Subcutaneous abdominal adipose tissue (tissue), 5 donors: ENCODE measurements around the gene KBTBD4.
A peak's percentile ranks its signal among the peaks of the same experiment; 100 is the strongest.

Source experiments
- H3K27ac ChIP-seq: one replicate; pipeline ENCODE4 v1.7.0; 2013; ENCODE audit warnings: low read depth, mild to moderate bottlenecking, inconsistent platforms, low read length, moderate library complexity
- H3K27me3 ChIP-seq, 5 donors: one replicate each; pipeline ENCODE4 v1.7.0; 2013; ENCODE audit warnings: low read length in 5 of 5, inconsistent platforms in 1 of 5; ENCODE audit not compliant: control insufficient read depth in 5 of 5, insufficient read depth in 4 of 5
- H3K36me3 ChIP-seq, 5 donors: one replicate each; pipeline ENCODE4 v1.7.0; 2013; ENCODE audit warnings: low read length in 5 of 5; ENCODE audit not compliant: control insufficient read depth in 5 of 5, insufficient read depth in 5 of 5
- H3K4me1 ChIP-seq, 5 donors: one replicate each; pipeline ENCODE4 v1.7.0; 2013; ENCODE audit warnings: low read length in 5 of 5, mild to moderate bottlenecking in 3 of 5, moderate library complexity in 1 of 5; ENCODE audit not compliant: control insufficient read depth in 5 of 5, insufficient read depth in 5 of 5
- H3K4me3 ChIP-seq, 5 donors: one replicate each; pipeline ENCODE4 v1.7.0; 2013; ENCODE audit warnings: low read length in 5 of 5, low read depth in 1 of 5
- H3K9ac ChIP-seq, 5 donors: one replicate each; pipeline ENCODE4 v1.7.0; 2013; ENCODE audit warnings: low read length in 5 of 5, mild to moderate bottlenecking in 4 of 5, moderate library complexity in 3 of 5
- H3K9me3 ChIP-seq, 5 donors: one replicate each; pipeline ENCODE4 v1.7.0; 2013; ENCODE audit warnings: low read length in 5 of 5; ENCODE audit not compliant: control insufficient read depth in 5 of 5
- donor health status: healthy.
- donor health status: healthy.
- donor health status: healthy.
- donor health status: healthy.
- donor health status: healthy.

KBTBD4 gene

DNA sequence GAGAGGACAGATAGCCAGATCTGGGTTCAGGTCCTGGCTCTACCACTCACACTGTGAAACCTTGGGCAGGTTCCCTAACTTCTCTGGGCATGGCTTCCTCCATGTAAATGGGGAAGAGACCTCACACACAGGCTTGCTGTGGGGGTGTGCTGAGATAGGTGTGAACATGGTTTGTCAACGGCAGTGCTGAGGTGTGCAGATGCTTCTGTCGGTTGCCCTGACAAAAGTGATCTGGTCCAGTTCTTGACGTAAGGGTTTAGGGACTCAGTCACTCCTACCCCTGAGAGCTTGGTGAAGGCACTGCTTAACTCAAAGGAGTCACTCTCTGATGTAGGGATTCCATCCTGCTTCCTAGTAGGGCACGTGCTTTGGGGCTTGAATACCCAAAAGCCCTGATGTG is 13.5 kb upstream of the KBTBD4 start:
- no peak overlapping the region for H3K27ac ChIP-seq
- peaks cover 0 to 35% (median 18%) of the 10 kb centered on the region in 5 donors for H3K4me1 ChIP-seq
- peak overlapping the region in 1 of 5 donors; percentile 12 for H3K9ac ChIP-seq
- no peaks in the 10 kb centered on the region for H3K36me3 ChIP-seq
- H3K27me3 ChIP-seq, result peaks cover 14 to 43% (median 30%) of the 10 kb centered on the region in 5 donors
- H3K4me3 ChIP-seq, result no peak overlapping the region
- peaks cover 0 to 4% (median 0%) of the 10 kb centered on the region in 5 donors for H3K9me3 ChIP-seq

DNA sequence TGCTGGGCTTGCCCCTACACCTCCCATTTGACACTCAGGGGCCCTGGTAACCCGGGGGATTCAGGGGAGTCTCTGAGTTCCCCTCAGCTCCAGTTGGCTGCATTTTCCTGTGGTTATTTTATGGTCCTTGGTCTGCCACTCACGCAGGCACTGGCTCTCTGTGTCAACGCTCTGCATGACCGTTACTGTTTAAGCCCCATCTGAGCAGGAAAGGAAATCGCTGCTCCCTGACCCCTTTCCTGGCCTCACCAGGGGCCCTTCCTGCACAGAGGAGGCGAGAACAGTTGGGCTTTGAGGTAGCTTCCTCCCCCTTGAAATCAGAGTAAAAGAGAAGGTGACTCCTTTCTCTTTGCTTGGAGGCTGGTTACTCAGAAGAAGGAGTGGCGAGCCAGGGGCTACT is 13.0 kb upstream of the KBTBD4 start:
- no peaks in the 10 kb centered on the region for H3K36me3 ChIP-seq
- no peak overlapping the region for H3K9ac ChIP-seq
- peaks cover 0 to 39% (median 22%) of the 10 kb centered on the region in 5 donors for H3K4me1 ChIP-seq
- H3K27ac ChIP-seq, result no peak overlapping the region
- H3K4me3 ChIP-seq, result no peak overlapping the region
- peaks cover 14 to 43% (median 30%) of the 10 kb centered on the region in 5 donors for H3K27me3 ChIP-seq
- H3K9me3 ChIP-seq, result peaks cover 0 to 4% (median 0%) of the 10 kb centered on the region in 5 donors

DNA sequence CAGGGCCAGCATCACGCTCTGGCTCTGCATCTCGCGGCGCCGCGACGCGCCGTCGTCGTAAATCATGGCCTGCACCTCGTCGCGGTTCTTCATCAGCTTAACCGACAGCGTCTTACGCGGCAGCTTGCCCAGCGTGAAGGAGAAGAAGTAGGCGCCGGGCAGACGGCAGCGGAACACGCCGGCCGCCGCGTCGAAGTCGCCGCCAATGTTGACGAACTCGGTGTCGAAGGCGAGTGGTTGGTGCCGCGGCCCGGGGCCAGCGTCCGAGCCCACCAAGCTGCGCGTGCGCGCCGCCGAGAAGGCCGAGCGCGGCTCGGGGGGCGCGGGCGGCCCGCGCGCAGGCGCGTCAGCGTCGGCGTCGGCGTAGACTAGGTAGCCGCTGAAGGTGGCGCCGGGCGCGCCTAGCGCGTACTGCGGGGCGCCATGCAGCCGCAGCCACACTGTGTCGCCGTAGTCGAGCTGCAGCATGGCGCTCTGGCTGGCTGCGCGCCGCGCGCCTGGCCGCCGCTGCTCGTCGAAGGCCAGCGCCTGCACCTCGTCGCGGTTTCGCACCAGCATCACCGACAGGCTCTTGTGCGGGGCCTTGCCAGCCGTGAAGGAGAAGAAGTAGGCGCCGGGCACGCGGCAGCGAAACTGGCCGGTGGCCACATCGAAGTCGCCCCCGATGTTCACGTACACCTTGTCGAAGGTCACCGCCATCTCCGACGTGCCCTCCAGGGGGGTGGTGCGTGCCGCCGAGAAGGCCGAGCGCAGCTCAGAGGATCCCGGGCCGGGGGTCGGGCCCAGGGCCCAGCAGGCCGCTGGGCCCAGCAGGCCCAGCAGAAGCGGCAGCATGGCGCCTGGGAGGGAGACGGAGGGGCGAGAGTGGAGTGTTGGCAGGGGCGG is 11.4 kb upstream of the KBTBD4 start:
- H3K4me3 ChIP-seq, result peak overlapping the region in 1 of 5 donors; percentile 4
- no peak overlapping the region for H3K9ac ChIP-seq
- H3K4me1 ChIP-seq, result peaks cover 0 to 48% (median 27%) of the 10 kb centered on the region in 5 donors
- peaks cover 0 to 5% (median 0%) of the 10 kb centered on the region in 5 donors for H3K36me3 ChIP-seq
- peaks cover 14 to 40% (median 30%) of the 10 kb centered on the region in 5 donors for H3K27me3 ChIP-seq
- H3K27ac ChIP-seq, result no peak overlapping the region
- peaks cover 0 to 4% (median 0%) of the 10 kb centered on the region in 5 donors for H3K9me3 ChIP-seq

DNA sequence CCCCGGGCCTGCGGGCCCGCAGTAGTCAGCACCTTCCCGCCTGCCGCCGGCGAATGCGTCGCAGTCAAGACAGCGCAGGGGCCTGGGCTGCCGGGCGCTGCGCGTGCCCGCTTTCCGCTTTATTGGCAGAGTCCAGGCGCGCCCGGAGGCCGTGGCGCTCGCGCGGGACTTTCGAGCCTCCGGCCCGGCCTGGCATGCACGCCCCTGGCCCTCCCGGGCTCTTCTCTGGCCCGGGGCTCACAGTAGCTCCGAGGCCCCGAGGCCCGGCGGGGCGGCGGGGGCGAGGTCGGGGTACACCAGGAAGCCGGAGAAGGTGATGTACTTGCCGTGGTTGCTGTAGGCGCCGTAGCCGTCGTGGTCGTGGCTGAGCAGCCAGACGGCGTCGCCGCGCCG is 10.8 kb upstream of the KBTBD4 start:
- no peak overlapping the region for H3K9ac ChIP-seq
- no peak overlapping the region for H3K27ac ChIP-seq
- peaks cover 0 to 48% (median 27%) of the 10 kb centered on the region in 5 donors for H3K4me1 ChIP-seq
- H3K9me3 ChIP-seq, result peaks cover 0 to 4% (median 0%) of the 10 kb centered on the region in 5 donors
- H3K4me3 ChIP-seq, result no peak overlapping the region
- H3K27me3 ChIP-seq, result peaks cover 13 to 38% (median 24%) of the 10 kb centered on the region in 5 donors
- peaks cover 0 to 11% (median 5%) of the 10 kb centered on the region in 5 donors for H3K36me3 ChIP-seq

DNA sequence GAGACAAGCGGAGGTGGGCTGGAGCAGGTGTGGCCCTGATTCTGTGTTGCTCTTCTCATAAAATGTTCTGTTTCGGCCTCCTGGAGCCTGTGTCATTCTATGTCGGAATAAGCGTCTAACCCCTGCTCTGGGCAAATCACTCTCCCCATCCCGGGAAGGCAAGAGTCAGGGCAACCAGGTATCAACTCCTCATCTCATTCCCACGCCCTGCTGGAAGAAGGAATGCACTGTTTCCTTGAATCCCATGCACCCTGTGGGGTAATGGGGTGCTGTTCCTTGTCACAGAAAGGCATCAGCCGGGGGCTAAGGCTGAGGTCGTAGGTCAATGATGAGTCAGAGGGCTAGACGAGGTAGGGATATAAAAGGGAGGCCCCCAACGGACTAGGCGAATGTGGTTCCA is 10.3 kb upstream of the KBTBD4 start:
- peaks cover 0 to 16% (median 10%) of the 10 kb centered on the region in 5 donors for H3K36me3 ChIP-seq
- H3K27me3 ChIP-seq, result peaks cover 10 to 33% (median 20%) of the 10 kb centered on the region in 5 donors
- H3K9ac ChIP-seq, result no peak overlapping the region
- H3K4me1 ChIP-seq, result peaks cover 0 to 44% (median 27%) of the 10 kb centered on the region in 5 donors
- H3K9me3 ChIP-seq, result peaks cover 0 to 4% (median 0%) of the 10 kb centered on the region in 5 donors
- no peak overlapping the region for H3K4me3 ChIP-seq
- no peak overlapping the region for H3K27ac ChIP-seq

DNA sequence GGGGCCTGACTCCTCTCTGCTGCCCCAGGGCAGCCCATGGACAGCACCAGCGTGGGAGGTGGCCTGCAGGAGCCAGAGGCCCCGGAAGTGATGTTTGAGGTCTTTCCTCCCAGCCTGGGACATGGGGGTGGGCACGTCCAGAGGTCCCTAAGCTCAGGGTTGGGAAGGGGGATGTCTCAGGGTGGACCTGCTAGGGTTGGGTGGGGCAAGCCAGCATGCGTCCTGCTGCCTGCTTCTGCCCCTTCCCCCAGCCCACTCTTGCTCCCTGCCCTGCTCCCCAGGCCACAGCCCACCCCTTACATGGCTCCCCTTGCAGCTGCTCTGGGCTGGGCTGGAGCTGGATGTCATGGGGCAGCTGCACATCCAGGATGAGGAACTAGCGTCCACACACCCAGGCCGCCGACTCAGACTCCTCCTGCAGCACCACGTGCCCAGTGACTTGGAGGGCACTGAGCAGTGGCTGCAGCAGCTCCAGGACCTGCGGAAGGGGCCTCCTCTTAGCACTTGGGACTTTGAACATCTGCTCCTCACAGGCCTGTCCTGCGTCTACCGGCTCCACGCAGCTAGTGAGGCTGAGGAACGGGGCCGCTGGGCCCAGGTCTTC is 9.1 kb upstream of the KBTBD4 start:
- Histone ChIP-seq H3K9me3 (peaks cover 0 to 4% (median 0%) of the 10 kb centered on the region in 5 donors), H3K4me3 (peak overlapping the region in 3 of 5 donors; percentile 18 to 47 (median 24)), H3K27me3 (peaks cover 0 to 20% (median 7%) of the 10 kb centered on the region in 5 donors), H3K27ac (no peak overlapping the region), H3K4me1 (peaks cover 0 to 34% (median 18%) of the 10 kb centered on the region in 5 donors), H3K36me3 (peaks cover 0 to 29% (median 23%) of the 10 kb centered on the region in 5 donors), H3K9ac (no peak overlapping the region)

DNA sequence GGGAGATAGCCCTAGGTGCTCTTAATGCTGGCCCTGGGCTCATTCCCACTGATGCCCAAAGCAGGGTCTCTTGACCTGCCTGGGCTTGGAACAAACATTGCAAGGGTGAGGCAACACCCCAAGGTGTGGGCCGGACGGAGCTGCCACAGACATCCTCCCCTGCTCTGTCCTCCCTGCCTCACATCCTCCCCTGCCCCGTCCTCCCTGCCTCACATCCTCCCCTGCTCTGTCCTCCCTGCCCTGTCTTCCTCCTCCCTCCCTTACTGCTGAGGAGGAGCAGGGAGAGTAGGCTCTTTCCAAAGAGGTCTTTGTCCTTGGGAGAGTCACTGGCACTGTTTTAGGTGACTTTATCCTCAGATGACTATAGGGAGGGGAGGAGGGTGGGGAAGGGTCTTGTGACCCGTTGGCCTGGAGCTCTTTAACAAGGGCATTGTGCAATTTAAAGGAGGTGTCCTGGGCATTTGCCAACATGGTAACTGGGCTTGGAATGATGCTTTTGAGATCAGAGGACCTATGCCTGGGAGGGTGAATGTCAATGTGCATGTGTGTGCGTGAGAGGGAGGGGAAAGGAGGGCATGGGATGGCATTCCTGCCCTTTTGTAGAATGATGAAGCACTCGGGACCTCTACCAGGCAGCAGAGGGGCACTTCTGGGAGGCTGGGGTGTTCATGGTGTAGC is 8.4 kb upstream of the KBTBD4 start:
- Histone ChIP-seq H3K27ac (no peak overlapping the region), H3K9ac (no peak overlapping the region)

DNA sequence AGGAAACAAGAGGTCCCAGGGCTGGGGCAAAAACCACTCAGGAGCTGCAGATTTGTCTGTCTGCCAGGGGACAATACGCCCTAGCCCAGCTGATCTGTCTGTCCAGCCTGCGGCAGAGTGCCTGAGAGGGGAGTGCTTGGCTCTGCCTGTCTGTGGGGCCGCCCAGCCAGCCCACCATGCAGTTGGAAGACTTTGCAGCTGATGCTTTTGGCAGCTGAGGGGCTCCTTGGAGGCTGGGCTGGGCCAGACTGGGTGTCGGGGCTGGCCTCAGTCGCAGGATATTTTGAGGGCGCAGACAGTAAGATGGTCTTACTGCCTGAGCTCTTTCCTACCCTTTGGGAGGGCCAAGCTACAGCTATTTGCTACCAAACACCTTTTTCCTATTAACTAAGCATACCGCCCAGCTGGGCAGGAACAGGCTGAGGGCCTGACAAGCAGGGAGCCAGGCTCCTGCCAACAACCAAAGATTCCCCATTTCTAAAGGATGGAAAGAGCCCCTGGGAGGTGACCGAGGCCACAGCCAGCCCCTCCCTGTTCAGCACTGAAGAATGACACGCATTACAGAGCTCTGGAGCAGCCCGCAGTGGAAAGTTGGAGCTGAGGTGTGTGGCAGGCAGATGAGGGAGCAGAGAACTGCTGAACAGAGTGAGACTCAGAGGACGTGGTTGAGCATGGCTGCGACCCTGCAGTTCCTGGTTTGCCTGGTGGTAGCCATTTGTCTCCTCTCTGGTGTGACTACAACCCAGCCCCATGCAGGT is 7.5 kb upstream of the KBTBD4 start, which contains the start of gene FAM180B:
Gene FAM180B, plus strand, starts transcription at position 581 of the 758 bp plus-strand sequence. Its CDS starts 91 bp downstream, at position 672.
- Histone ChIP-seq H3K4me3 (peak within 1 kb of the TSS in 4 of 5 donors; percentile 1 to 27 (median 20)), H3K4me1 (peaks cover 0 to 32% (median 18%) of the 10 kb centered on the region in 5 donors), H3K36me3 (peaks cover 5 to 44% (median 38%) of the 10 kb centered on the region in 5 donors), H3K9me3 (peaks cover 0 to 4% (median 0%) of the 10 kb centered on the region in 5 donors), H3K9ac (no peak within 1 kb of the TSS), H3K27me3 (peaks cover 0 to 13% (median 0%) of the 10 kb centered on the region in 5 donors), H3K27ac (no peak within 1 kb of the TSS)

More for the DNA sequence above, 8.4 kb upstream of the KBTBD4 start:
- Histone ChIP-seq H3K27me3 (peaks cover 0 to 14% (median under 1%) of the 10 kb centered on the region in 5 donors), H3K4me1 (peaks cover 0 to 32% (median 18%) of the 10 kb centered on the region in 5 donors), H3K9me3 (peaks cover 0 to 4% (median 0%) of the 10 kb centered on the region in 5 donors), H3K36me3 (peaks cover 0 to 35% (median 29%) of the 10 kb centered on the region in 5 donors), H3K4me3 (peak overlapping the region in 3 of 5 donors; percentile 16 to 27 (median 24))

DNA sequence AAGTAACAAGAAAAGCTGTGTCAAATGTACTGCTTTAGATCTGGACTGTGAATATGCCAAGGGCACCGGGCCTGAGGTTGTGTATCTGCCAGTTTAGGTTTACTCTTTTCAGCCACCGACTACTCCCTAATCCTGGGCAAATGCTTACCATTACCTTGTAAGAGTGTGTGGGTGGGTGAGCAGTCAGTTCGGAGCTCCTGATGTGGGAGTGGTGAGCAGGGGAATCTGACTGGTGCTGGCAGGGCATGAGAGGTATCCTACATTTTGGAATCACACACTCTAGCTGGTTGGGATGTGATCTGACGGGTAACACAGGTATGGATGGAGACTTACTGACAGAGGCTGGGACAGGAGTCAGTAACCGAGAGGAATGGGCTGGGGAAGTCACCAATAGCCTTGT is 5.1 kb upstream of the KBTBD4 start:
- H3K4me1 ChIP-seq, result peaks cover 5 to 46% (median 29%) of the 10 kb centered on the region in 5 donors
- H3K9ac ChIP-seq, result no peak overlapping the region
- no peaks in the 10 kb centered on the region for H3K9me3 ChIP-seq
- peaks cover 5 to 56% (median 44%) of the 10 kb centered on the region in 5 donors for H3K36me3 ChIP-seq
- peaks cover 0 to 1% (median 0%) of the 10 kb centered on the region in 5 donors for H3K27me3 ChIP-seq
- no peak overlapping the region for H3K4me3 ChIP-seq
- H3K27ac ChIP-seq, result no peak overlapping the region
